GM21381 (cell line): ENCODE results near the gene SLC19A1.

Experiments used
- ATAC-seq: cut with Tn5 transposase; IDR thresholded peaks from one replicate; pipeline ENCODE4 v1.9.1; 2021; ENCODE audit warnings: mild to moderate bottlenecking, moderate library complexity; ENCODE audit not compliant: unreplicated experiment

The SLC19A1 gene

GRCh38 chr21:45542242-45542666 lies at the start of gene SLC19A1:
Gene SLC19A1, minus strand, starts transcription at chr21:45542440. Its CDS starts 4,481 bp downstream, at chr21:45537959.
- peak; percentile 68 for ATAC-seq

GRCh38 chr21:45591619-45592207 lies 49.5 kb upstream of the SLC19A1 start:
- ATAC-seq, result no peak

- peak; percentile 40 for ATAC-seq
These were observed 48.7 kb upstream of the SLC19A1 start for GRCh38 chr21:45590726-45591618.

- peak; percentile 28 for ATAC-seq
These were observed 48.0 kb upstream of the SLC19A1 start for GRCh38 chr21:45590246-45590725.

DNA sequence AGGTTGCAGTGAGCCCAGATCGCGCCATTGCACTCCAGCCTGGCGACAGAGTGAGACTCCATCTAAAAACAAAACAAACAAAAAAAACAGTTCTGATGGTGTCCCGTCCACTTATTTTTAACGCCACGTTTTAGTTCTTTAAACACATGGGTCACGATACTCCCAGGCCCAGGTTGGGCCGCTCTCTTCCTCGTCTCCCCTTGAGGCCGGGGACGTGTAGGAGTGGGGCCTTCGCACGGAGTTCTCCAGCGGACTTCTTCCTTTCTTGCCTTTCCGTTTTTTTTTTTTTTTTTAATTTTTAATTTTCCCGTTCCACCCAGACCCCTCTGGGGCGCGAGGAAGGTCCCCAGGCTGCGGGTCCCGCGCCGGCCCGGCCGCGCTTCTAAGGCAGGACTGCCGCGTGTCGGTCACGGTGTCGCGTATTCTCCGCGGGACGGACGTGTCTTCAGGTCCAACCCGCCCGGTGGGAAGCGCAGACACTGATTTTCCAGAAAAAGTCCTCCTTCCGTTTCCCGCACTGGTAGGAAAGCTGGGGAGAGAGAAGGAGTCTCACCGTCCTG lies 47.5 kb upstream of the SLC19A1 start:
- ATAC-seq, result no peak

GRCh38 chr21:45588871-45589491 lies 46.7 kb upstream of the SLC19A1 start:
- ATAC-seq, result no peak

- no peak for ATAC-seq
These were observed 46.0 kb upstream of the SLC19A1 start for GRCh38 chr21:45588086-45588825.

GRCh38 chr21:45586289-45586858 lies 44.1 kb upstream of the SLC19A1 start:
- no peak for ATAC-seq

DNA sequence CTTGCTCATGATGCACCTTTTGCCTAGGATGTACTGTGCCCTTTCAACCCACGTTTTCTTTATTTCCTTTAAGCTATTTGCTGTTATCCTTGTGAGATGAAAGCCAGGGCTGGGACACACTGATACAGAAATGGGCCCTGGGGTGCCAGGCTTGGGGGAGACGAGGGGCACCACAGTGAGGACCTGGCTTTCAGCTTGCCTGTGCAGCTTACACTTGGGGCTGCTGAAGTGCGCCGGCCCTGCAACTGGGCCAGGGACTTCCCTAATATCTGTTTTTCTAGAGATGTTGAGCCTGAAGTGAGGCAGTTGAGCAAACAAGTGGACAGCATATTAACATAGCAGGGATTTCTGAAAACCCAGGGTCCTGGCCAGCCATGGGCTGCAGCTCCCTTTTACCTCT lies 42.5 kb upstream of the SLC19A1 start:
- ATAC-seq, result no peak

GRCh38 chr21:45583831-45584509 lies 41.7 kb upstream of the SLC19A1 start:
- no peak for ATAC-seq

DNA sequence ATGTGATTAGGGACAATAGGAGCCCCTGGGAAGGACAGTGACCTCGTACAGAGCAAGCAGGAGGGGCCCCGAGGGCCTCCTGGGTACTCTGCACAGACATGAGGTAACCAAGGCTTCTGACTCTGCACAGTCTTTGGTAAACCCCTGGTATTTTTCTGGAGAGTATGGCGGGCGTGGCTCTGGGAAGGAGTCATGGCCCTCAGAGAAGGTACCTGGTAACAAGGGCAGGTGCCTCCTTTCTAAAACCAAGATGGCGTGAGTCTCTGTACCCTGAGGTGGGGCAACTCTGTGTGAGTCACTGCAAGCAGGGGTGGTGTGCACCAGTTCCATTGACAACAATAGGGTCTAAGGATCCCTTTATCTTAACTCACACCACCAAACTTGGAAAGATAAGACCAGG lies 39.9 kb upstream of the SLC19A1 start:
- ATAC-seq, result no peak

DNA sequence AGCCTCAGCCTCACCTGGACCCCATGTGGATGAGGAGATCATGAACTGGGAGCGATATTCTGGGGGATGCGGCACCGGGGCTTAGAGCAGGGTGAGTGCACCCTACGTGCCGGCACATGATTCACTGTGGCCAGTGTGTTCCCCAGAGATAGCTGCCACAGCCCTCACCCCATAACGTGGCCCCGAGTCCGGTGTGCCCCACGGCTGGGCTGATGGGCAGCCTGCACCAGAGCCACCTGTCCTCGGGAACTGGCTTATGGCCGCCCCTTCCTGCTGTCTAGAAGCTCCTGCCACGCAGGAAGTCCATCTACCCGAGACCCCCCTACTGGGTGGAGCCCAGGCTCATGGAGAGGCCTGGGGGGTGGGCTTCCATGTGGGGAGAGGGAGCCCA lies 39.1 kb upstream of the SLC19A1 start:
- no peak for ATAC-seq

GRCh38 chr21:45580576-45581321 lies 38.5 kb upstream of the SLC19A1 start:
- ATAC-seq, result no peak

DNA sequence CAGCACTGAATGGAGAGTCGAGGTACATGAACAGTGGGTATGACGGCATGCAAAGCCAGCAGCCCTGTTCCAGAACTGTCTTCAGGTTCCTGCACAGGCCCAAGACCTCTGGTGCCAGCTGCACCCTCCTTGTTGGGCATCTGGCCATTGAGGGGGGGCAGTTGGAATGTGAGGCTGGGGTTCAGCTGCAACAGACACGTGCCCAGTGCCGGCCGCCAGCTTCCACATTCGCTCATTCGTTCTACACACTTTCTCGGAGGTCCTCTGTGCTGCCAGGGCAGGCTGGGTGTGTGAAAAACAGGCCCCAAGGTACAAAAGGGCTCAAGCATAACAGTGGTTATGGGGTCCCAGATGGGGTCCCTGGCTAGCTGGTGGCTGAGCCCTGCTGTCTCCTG lies 37.9 kb upstream of the SLC19A1 start:
- no peak for ATAC-seq

GRCh38 chr21:45579383-45580180 lies 37.3 kb upstream of the SLC19A1 start:
- ATAC-seq, result no peak

DNA sequence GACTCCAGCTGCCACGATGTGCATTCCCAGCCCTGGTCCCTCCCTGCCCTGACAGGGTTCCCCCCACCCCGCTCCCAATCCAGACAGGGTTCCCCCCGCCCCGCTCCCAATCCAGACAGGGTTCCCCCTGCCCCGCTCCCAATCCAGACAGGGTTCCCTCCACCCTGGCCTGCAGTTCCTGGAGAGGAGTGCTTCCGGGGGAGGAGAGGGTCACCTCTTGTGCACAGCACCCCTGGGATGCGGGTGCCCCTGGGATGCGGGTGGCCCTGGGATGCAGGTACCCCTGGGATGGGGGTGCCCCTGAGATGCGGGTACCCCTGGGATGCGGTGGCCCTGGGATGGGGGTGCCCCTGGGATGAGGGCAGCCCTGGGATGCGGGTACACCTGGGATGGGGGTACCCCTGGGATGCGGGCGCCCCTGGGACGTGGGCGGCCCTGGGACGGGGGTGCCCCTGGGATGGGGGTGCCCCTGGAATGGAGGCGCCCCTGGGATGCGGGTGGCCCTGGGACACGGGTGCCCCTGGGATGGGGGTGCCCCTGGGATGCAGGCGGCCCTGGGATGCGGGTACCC lies 36.7 kb upstream of the SLC19A1 start:
- no peak for ATAC-seq

- ATAC-seq, result no peak
These were observed 36.0 kb upstream of the SLC19A1 start for GRCh38 chr21:45578176-45578801.

DNA sequence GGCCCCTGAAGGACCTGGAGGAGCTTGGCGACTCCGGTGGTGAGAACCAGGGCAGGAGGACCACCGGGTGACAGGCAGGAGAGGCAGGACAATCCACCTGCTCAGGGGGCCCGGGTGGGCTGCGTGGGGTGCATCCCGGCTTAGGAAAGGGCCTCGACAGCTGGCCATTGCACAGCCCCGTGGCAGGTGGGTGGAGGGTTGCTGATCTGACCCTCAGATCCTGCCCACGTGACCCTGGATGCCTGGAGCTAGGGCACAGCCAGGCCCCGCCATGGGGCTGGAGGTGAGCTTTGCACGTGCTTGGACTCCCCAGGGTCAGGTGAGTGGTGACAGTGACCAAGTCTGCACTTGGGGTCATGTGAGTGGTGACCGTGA lies 35.5 kb upstream of the SLC19A1 start:
- ATAC-seq, result no peak
